GM19193 (cell line): ENCODE measurements around the gene HBE1.

Source experiments
- POLR2A ChIP-seq: IDR thresholded peaks from 4 replicates; pipeline ENCODE4 v1.6.1; 2011; ENCODE audit not compliant: insufficient read depth, insufficient read length; ENCODE audit errors: extremely low read depth

The HBE1 gene

GRCh38 chr11:5269715-5270147 is at the start of gene HBE1:
HBE1 (minus strand) TSS chr11:5269945; CDS start chr11:5269890, 55 bp downstream.
- no peak for TF ChIP-seq POLR2A

GRCh38 chr11:5317292-5317691 is 47.5 kb upstream of the HBE1 start:
- TF ChIP-seq POLR2A, result no peak

- no peak for TF ChIP-seq POLR2A
These were observed 40.7 kb upstream of the HBE1 start for GRCh38 chr11:5310423-5310822.

GRCh38 chr11:5307256-5308019 is 37.7 kb upstream of the HBE1 start:
- TF ChIP-seq POLR2A, result no peak

GRCh38 chr11:5304046-5304445 is 34.3 kb upstream of the HBE1 start:
- no peak for TF ChIP-seq POLR2A

- no peak for TF ChIP-seq POLR2A
These were observed 33.9 kb upstream of the HBE1 start for GRCh38 chr11:5303626-5304025.

- no peak for TF ChIP-seq POLR2A
These were observed 32.1 kb upstream of the HBE1 start, which contains the start of gene OR51B4 for GRCh38 chr11:5301846-5302245. OR51B4 (minus strand) TSS chr11:5301946; CDS start chr11:5301946, 0 bp downstream.

- TF ChIP-seq POLR2A, result no peak
These were observed 30.5 kb upstream of the HBE1 start for GRCh38 chr11:5300251-5300650.

GRCh38 chr11:5298451-5298850 is 28.7 kb upstream of the HBE1 start:
- TF ChIP-seq POLR2A, result no peak

- TF ChIP-seq POLR2A, result no peak
These were observed 28.1 kb upstream of the HBE1 start for GRCh38 chr11:5297721-5298323.

- TF ChIP-seq POLR2A, result no peak
These were observed 23.3 kb upstream of the HBE1 start for GRCh38 chr11:5293028-5293427.

GRCh38 chr11:5291207-5291838 is 21.6 kb upstream of the HBE1 start:
- no peak for TF ChIP-seq POLR2A

- TF ChIP-seq POLR2A, result no peak
These were observed 20.4 kb upstream of the HBE1 start for GRCh38 chr11:5290106-5290505.

- TF ChIP-seq POLR2A, result no peak
These were observed 20.0 kb upstream of the HBE1 start for GRCh38 chr11:5289696-5290095.

GRCh38 chr11:5288906-5289550 is 19.3 kb upstream of the HBE1 start:
- TF ChIP-seq POLR2A, result no peak
